A549 treated with AZD2906 at 1 μM for 4 hours (cell line): Measurements from ENCODE around the gene KRTAP10-7. TPM values are rescaled to one million over a fixed set of nuclear protein-coding genes. Genes with fewer than 3 reads are reported as not detected.

ENCODE experiments used
- total RNA-seq: library from RNA; stranded (reverse); fragments of 200-300 nt; extraction: Qiagen RNA extraction; gene quantifications from 5 replicates; pipeline ENCODE4 v1.2.3, GENCODE V29; 2022

KRTAP10-7 gene
- total RNA-seq = not detected in 5 replicates

GRCh38 chr21:44600118-44600978 is at the start of gene KRTAP10-7:
Gene KRTAP10-7 (plus strand): TSS chr21:44600597. CDS start chr21:44600622, 25 bp downstream.

GRCh38 chr21:44551340-44551961 is 48.9 kb upstream of the KRTAP10-7 start, which contains the start of gene KRTAP10-2:
Gene KRTAP10-2 (minus strand): TSS chr21:44551505. CDS start chr21:44551458, 47 bp downstream.

GRCh38 chr21:44558695-44559094 is 41.7 kb upstream of the KRTAP10-7 start, which contains the start of gene KRTAP10-3:
Gene KRTAP10-3 (minus strand): TSS chr21:44558795. CDS start chr21:44558715, 80 bp downstream.

GRCh38 chr21:44573630-44574456 is 26.6 kb upstream of the KRTAP10-7 start, which contains the start of gene KRTAP10-4:
Gene KRTAP10-4 (plus strand): TSS chr21:44573729. CDS start chr21:44573759, 30 bp downstream.

GRCh38 chr21:44580231-44580821 is 20.1 kb upstream of the KRTAP10-7 start, which contains the start of gene KRTAP10-5:
Gene KRTAP10-5 (minus strand): TSS chr21:44580604. CDS start chr21:44580578, 26 bp downstream.

GRCh38 chr21:44592446-44593311 is 7.7 kb upstream of the KRTAP10-7 start, which contains the start of gene KRTAP10-6:
Gene KRTAP10-6 (minus strand): TSS chr21:44592505. CDS start chr21:44592484, 21 bp downstream.

GRCh38 chr21:44612029-44612486 is 11.7 kb downstream of the KRTAP10-7 start, which contains the start of gene KRTAP10-8:
Gene KRTAP10-8 (plus strand): TSS chr21:44612079. CDS start chr21:44612101, 22 bp downstream.

GRCh38 chr21:44626673-44627143 is 26.3 kb downstream of the KRTAP10-7 start, which contains the start of gene KRTAP10-9:
Gene KRTAP10-9 (plus strand): TSS chr21:44627093. CDS start chr21:44627172, 79 bp downstream.

GRCh38 chr21:44637018-44637850 is 36.8 kb downstream of the KRTAP10-7 start, which contains the start of gene KRTAP10-10:
Gene KRTAP10-10 (plus strand): TSS chr21:44637356. CDS start chr21:44637418, 62 bp downstream.

GRCh38 chr21:44646366-44647221 is 46.2 kb downstream of the KRTAP10-7 start, which contains the start of gene KRTAP10-11:
Gene KRTAP10-11 (plus strand): TSS chr21:44646414. CDS start chr21:44646459, 45 bp downstream.

Other genes with a start within 250 kb of the KRTAP10-7 start
- gene TRPM2, start 247.0 kb upstream of the KRTAP10-7 start, total RNA-seq = 7.5 to 10.7 TPM (median 8.7 TPM) in 5 replicates
- gene LRRC3, start 145.1 kb upstream of the KRTAP10-7 start, total RNA-seq = 1.8 to 2.4 TPM (median 2.1 TPM) in 5 replicates
- not detected in 5 replicates for gene KRTAP10-1, start 60.4 kb upstream of the KRTAP10-7 start, total RNA-seq
- not detected in 5 replicates for gene KRTAP10-2, start 49.1 kb upstream of the KRTAP10-7 start, total RNA-seq
- gene KRTAP10-3, start 41.8 kb upstream of the KRTAP10-7 start, total RNA-seq = not detected in 5 replicates
- gene KRTAP10-4, start 26.9 kb upstream of the KRTAP10-7 start, total RNA-seq = not detected in 5 replicates
- gene KRTAP10-5, start 20.0 kb upstream of the KRTAP10-7 start, total RNA-seq = not detected in 5 replicates
- not detected in 5 replicates for gene KRTAP10-6, start 8.1 kb upstream of the KRTAP10-7 start, total RNA-seq
- gene KRTAP10-8, start 11.5 kb downstream of the KRTAP10-7 start, total RNA-seq = not detected in 5 replicates
- not detected in 5 replicates for gene KRTAP10-9, start 26.5 kb downstream of the KRTAP10-7 start, total RNA-seq
- gene KRTAP10-10, start 36.8 kb downstream of the KRTAP10-7 start, total RNA-seq = not detected in 5 replicates
- not detected in 5 replicates for gene KRTAP10-11, start 45.8 kb downstream of the KRTAP10-7 start, total RNA-seq
- gene KRTAP12-4, start 54.1 kb downstream of the KRTAP10-7 start, total RNA-seq = not detected in 5 replicates
- gene KRTAP12-3, start 57.3 kb downstream of the KRTAP10-7 start, total RNA-seq = not detected in 5 replicates
- not detected in 5 replicates for gene KRTAP12-2, start 66.3 kb downstream of the KRTAP10-7 start, total RNA-seq
- gene KRTAP12-1, start 81.6 kb downstream of the KRTAP10-7 start, total RNA-seq = not detected in 5 replicates
- not detected in 5 replicates for gene KRTAP10-12, start 96.6 kb downstream of the KRTAP10-7 start, total RNA-seq
- gene TSPEAR, start 111.0 kb downstream of the KRTAP10-7 start, total RNA-seq = not detected in 5 replicates
- gene UBE2G2, start 201.2 kb downstream of the KRTAP10-7 start, total RNA-seq = 30.3 to 39.6 TPM (median 32.3 TPM) in 5 replicates
- 59.2 to 68.0 TPM (median 64.4 TPM) in 5 replicates for gene SUMO3, start 217.5 kb downstream of the KRTAP10-7 start, total RNA-seq